Renal cortex interstitium (tissue), 11 donors: ENCODE results near the gene HBG2. TPM values are rescaled to one million over a fixed set of nuclear protein-coding genes. Genes with fewer than 3 reads are reported as not detected.

Experiments
- DNase-seq, 11 donors: peaks; one replicate each; pipeline ENCODE4 v3.0.0-alpha.2; 2013; ENCODE audit warnings: low read depth in 9 of 11, low spot score in 4 of 11; ENCODE audit errors: extremely low read depth in 1 of 11
- polyA plus RNA-seq, 3 donors: library from polyadenylated mRNA; unstranded; fragments of 120-200 nt; gene quantifications; one replicate each; pipeline ENCODE4 v1.2.1, GENCODE V29; 2013; ENCODE audit not compliant: insufficient read length in 3 of 3

HBG2 gene
- polyA plus RNA-seq, 3 donors = 1,167 to 4,071 (median 1,615) TPM

DNA sequence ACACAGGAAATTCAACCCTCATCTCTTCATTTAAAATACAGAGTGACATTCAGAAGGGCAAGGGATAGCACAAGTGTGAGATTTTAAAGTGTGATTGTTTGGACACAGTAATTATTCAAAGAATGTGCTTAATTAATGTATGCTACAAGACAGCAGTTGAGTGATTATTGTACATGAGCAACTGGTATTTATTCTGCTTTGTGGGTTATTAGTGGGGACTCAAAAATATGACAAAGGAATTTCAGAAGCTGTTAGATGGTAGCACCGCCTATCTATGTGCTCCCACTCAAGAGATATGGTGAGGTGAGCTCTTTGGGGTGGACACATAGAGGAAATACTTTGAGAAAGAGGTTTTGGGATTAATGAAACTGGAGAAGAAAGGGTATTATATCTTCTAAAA lies 14.5 kb downstream of the HBG2 start:
- DNase-seq = no peak

DNA sequence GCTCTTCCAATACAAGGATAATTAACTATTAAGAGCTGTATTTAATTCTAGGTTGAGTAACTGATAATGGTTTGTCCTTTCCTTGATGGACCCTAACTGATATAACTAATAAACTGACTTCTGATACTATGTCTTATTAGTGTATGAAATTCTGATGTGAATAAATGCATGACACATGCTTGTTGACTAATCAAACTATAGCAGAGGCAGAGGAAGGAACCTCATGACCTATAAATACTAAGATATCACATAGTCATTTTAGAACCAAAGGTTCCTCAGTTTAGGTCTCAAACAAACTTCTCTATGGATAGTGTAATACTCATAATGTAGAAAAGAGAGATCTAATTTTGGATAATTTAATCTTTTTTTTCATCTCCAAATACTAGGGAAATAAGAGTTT lies 15.5 kb downstream of the HBG2 start:
- no peak for DNase-seq

DNA sequence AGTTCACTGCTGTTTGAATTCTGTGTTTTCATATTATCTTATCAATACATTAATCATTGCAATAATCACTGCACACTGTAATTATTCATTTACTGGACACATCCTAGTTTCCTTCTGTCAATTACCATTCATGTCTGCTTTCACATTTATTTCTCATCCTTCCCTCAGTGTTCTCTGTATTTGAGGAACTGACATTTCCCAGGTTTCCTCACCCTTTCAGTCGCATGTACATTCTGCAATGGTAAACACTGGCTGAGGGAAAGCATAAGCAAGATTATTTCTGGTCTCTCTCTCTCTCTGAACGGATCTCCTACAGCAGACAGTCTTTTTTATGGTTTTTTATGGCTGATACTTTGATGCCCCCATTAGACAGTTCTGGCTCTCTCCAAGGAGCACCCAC lies 16.1 kb downstream of the HBG2 start:
- no peak for DNase-seq

DNA sequence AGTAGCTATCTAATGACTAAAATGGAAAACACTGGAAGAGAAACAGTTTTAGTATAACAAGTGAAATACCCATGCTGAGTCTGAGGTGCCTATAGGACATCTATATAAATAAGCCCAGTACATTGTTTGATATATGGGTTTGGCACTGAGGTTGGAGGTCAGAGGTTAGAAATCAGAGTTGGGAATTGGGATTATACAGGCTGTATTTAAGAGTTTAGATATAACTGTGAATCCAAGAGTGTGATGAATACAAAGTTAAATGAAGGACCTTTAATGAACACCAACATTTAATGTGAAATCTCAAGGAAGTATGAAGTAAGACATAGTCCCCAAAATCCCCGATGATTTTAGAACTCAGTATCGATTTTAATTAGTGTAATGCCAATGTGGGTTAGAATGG lies 17.2 kb downstream of the HBG2 start:
- DNase-seq = no peak

DNA sequence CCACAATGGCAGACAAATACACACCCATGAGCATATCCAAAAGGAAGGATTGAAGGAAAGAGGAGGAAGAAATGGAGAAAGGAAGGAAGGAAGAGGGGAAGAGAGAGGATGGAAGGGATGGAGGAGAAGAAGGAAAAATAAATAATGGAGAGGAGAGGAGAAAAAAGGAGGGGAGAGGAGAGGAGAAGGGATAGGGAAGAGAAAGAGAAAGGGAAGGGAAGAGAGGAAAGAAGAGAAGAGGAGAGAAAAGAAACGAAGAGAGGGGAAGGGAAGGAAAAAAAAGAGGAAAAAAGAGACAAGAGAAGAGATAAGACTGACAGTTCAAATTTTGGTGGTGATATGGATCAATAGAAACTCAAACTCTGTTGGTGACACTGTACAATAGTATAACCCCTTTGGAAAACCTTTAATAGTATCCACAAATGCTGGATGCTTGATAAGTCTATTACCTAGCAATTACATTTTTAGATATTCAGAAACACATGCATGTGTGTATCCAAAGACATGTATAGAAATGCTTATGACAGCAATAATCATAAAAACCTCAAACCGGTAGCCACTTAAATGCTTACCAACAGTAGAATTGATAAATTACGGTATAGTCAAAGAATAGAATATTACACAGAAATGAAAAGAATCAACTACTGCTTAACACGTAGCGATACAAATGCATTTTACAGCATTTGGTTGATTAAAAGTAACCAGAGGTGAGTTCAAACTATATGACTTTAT lies 19.1 kb downstream of the HBG2 start:
- DNase-seq = no peak

DNA sequence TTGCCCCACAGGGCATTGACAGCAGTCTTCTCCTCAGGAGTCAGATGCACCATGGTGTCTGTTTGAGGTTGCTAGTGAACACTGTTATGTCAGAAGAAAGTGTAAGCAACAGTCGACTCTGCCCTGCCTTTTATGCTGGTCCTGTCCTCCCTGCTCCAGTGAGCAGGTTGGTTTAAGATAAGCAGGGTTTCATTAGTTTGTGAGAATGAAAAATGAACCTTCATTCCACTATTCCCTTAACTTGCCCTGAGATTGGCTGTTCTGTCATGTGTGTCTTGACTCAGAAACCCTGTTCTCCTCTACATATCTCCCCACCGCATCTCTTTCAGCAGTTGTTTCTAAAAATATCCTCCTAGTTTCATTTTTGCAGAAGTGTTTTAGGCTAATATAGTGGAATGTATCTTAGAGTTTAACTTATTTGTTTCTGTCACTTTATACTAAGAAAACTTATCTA lies 20.2 kb downstream of the HBG2 start, which contains the start of gene HBD:
HBD (minus strand) TSS at position 103 of the 454 bp plus-strand sequence; CDS start at position 53, 50 bp downstream.
- DNase-seq = no peak

DNA sequence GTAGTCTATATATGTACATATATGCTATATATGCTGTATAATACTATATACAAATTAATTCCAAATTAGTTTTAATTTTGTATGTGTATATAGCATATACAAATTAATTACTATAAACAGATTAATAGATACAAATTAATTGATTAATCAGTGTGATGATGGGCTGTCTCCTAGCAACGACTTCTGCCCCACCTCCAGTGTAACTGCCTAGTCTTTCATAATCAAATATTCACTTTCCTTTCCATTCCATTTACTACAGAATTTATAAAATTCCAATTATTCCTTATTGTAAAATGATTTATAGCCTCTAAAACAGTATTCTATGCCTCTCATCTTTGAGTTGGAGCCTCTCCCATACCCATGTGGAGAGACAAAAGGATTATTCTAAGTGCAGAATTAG lies 21.3 kb downstream of the HBG2 start:
- DNase-seq = no peak

DNA sequence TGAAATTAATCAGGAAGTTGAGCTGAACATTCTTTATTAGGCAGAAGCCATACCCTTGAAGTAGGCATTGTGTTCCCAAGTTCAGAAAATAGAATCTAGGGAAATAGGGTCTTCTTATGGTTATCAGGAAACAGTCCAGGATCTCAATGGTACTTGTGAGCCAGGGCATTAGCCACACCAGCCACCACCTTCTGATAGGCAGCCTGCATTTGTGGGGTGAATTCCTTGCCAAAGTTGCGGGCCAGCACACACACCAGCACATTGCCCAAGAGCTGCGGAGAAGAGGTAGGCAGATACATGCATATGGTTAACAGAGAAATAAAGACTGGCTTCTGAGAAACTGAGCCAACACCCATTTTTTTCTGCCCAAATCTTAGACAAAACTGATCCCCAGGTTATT lies 21.8 kb downstream of the HBG2 start:
- DNase-seq = no peak

DNA sequence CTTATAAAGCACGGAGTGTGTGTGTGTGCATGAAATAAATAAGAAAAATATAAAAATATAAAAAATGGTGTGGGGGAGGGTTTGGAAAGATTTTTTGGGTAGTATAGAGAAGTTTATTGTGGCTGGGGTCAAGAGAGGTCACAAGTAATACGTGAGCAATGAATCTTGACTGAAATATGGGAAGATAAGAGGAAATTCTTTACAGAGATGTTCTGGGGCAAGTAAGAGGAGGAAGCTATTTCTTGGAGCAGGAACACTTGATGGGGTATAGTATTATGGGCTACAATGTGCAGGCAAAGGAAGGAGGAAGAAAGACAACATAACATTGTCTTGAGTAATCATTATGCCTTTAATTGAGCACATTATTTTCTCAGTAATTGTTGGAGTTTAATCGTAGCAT lies 22.4 kb downstream of the HBG2 start:
- DNase-seq = no peak

DNA sequence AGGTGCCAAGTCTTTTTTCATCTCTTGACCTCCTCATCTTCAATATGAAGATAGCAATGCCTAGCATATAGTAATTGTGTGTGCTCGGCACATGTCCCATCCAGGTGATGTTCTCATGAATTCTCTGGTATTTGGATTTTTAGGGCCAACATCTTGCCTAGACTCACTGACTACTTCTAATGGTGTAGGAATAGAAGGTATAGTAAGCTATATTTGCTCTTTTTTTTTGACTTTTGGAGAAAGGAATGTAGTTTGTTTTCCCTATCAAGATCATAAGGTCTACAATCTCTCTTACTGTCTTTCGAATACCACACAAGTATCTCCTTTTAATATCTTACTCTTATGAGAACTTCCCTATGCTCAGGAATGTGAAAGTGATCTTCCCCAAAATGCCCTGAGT lies 23.5 kb downstream of the HBG2 start:
- no peak for DNase-seq

DNA sequence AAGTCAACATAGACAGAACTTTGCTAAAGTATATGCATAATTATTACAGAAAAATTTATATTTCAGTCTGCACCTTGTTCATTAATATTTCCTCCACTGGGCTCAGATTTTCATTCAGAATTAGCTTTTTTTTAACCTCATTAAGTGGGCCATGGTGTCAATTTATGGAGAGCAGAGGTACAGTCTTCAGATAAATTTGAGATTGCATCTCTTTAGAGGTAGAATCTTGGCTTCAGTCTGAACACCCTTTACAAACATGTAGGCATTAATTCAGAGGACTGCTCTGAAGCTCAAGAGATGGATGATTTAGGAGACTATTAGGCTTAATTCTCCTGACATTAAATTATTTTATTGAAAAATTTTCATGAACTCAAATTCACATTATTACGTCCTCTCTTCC lies 24.3 kb downstream of the HBG2 start:
- no peak for DNase-seq

DNA sequence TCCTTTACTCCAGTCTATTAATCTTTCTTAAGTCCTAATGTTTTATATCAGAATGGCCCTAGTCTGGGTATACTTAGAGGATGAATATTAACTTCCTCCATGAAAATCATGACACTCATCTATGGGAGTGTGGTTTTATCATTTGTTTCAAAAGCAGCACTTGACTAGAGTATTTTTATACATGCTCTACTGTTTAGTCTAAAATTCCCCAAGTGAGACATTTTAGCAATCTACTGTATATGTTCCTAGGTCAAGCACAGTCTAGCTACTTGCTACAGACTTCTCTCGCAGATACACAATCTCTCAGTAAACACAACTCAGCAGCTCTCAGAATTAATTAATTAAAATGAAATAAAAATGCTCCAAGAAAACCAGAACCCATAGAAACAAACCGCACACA lies 24.8 kb downstream of the HBG2 start:
- no peak for DNase-seq

DNA sequence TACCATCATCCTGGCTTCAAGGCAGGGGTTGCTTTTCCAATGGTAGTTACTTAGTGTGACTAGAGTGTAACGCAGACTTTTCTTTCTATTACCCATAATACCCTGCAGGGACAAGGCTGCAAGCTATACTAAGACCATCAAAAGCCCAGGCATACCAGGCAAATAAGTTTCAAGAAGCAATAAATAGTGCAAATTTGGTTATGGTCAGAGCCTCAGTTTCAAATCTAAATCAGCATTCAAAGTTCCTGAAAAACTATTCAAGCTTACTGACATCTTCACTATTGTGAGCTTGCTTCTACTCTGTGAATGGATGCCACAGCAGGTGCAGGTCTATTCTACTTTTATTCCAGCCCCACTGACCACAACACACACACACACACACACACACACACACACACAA lies 25.2 kb downstream of the HBG2 start:
- DNase-seq = no peak

DNA sequence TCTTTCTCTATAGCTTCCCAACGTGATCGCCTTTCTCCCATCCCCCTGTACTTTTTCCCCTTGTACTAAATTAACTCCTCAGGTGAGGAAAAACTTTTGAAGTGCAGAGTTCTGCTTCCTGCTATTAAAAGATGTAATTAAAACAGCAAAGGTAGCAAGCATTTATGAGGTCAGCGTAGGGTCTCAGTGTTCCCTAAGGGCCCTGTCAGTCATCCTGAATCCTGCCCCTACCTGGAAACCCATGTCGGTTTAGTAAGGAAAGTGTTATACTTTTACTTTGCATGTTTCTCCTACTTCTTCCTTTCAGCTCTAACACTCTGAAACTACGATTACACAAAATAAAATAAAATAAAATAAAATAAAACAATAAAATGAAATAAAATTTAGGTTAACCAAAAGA lies 26.5 kb downstream of the HBG2 start:
- DNase-seq = no peak

DNA sequence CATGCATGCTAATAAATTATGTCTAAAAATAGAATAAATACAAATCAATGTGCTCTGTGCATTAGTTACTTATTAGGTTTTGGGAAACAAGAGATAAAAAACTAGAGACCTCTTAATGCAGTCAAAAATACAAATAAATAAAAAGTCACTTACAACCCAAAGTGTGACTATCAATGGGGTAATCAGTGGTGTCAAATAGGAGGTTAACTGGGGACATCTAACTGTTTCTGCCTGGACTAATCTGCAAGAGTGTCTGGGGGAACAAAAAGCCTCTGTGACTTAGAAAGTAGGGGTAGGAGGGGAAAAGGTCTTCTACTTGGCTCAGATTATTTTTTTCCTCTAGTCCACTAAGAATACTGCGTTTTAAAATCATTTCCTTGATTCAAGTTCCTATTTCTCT lies 26.9 kb downstream of the HBG2 start:
- no peak for DNase-seq

DNA sequence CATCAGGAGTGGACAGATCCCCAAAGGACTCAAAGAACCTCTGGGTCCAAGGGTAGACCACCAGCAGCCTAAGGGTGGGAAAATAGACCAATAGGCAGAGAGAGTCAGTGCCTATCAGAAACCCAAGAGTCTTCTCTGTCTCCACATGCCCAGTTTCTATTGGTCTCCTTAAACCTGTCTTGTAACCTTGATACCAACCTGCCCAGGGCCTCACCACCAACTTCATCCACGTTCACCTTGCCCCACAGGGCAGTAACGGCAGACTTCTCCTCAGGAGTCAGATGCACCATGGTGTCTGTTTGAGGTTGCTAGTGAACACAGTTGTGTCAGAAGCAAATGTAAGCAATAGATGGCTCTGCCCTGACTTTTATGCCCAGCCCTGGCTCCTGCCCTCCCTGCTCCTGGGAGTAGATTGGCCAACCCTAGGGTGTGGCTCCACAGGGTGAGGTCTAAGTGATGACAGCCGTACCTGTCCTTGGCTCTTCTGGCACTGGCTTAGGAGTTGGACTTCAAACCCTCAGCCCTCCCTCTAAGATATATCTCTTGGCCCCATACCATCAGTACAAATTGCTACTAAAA lies 27.8 kb downstream of the HBG2 start, which contains the start of gene HBB:
HBB (minus strand) TSS at position 340 of the 579 bp plus-strand sequence; CDS start at position 290, 50 bp downstream.
- no peak for DNase-seq

DNA sequence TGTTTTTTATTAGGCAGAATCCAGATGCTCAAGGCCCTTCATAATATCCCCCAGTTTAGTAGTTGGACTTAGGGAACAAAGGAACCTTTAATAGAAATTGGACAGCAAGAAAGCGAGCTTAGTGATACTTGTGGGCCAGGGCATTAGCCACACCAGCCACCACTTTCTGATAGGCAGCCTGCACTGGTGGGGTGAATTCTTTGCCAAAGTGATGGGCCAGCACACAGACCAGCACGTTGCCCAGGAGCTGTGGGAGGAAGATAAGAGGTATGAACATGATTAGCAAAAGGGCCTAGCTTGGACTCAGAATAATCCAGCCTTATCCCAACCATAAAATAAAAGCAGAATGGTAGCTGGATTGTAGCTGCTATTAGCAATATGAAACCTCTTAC lies 29.1 kb downstream of the HBG2 start:
- no peak for DNase-seq

DNA sequence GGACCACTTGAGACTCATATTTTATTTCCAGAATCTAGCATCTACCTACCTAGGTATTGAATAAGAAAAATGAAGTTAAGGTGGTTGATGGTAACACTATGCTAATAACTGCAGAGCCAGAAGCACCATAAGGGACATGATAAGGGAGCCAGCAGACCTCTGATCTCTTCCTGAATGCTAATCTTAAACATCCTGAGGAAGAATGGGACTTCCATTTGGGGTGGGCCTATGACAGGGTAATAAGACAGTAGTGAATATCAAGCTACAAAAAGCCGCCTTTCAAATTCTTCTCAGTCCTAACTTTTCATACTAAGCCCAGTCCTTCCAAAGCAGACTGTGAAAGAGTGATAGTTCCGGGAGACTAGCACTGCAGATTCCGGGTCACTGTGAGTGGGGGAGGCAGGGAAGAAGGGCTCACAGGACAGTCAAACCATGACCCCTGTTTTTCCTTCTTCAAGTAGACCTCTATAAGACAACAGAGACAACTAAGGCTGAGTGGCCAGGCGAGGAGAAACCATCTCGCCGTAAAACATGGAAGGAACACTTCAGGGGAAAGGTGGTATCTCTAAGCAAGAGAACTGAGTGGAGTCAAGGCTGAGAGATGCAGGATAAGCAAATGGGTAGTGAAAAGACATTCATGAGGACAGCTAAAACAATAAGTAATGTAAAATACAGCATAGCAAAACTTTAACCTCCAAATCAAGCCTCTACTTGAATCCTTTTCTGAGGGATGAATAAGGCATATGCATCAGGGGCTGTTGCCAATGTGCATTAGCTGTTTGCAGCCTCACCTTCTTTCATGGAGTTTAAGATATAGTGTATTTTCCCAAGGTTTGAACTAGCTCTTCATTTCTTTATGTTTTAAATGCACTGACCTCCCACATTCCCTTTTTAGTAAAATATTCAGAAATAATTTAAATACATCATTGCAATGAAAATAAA lies 29.8 kb downstream of the HBG2 start:
- DNase-seq = no peak

DNA sequence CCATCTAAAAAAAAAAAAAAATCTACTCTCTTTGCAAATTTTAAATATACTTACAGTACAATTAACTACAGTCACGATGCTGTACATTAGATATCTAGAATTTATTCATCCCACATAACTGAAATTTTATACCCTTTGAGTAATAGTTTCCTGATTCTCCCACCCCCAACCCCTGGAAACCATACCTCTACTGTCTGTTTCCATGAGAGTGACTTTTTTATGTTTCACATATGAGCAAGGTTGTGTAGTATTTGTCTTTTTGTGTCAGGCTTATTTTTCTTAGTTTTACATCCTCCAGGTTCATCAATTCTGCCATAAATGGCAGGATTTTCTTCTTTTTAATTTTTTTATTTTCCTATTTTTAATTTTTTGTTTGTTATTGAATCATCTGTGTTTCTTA lies 30.9 kb downstream of the HBG2 start:
- no peak for DNase-seq

DNA sequence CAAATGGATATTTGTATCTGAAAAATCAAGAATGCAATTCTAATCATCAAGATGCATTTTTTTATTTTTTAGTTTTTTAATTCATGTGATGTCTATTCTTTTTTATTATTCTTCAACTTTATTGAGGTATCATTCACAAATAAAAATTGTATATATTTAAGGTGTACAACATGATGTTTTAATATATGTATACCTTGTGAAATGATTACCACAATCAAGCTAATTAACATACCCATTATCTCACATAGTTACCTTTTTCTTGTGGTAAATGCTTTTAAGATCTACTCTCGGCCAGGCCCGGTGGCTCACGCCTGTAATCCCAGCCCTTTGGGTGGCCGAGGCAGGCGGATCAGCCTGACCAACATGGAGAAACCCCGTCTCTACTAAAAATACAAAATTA lies 31.4 kb downstream of the HBG2 start:
- DNase-seq = no peak
